ENCODE measurements around the gene CRTC3. TPM values are rescaled to one million over a fixed set of nuclear protein-coding genes. Genes with fewer than 3 reads are reported as not detected.

Gene CRTC3
- total and polyA plus RNA-seq, 2 of the 13 experiments (the other 11 are each of a cell fraction or from before 2014, with no cell fraction given): 8.4 to 11.8 TPM

- TF ChIP-seq, protein P1, sequence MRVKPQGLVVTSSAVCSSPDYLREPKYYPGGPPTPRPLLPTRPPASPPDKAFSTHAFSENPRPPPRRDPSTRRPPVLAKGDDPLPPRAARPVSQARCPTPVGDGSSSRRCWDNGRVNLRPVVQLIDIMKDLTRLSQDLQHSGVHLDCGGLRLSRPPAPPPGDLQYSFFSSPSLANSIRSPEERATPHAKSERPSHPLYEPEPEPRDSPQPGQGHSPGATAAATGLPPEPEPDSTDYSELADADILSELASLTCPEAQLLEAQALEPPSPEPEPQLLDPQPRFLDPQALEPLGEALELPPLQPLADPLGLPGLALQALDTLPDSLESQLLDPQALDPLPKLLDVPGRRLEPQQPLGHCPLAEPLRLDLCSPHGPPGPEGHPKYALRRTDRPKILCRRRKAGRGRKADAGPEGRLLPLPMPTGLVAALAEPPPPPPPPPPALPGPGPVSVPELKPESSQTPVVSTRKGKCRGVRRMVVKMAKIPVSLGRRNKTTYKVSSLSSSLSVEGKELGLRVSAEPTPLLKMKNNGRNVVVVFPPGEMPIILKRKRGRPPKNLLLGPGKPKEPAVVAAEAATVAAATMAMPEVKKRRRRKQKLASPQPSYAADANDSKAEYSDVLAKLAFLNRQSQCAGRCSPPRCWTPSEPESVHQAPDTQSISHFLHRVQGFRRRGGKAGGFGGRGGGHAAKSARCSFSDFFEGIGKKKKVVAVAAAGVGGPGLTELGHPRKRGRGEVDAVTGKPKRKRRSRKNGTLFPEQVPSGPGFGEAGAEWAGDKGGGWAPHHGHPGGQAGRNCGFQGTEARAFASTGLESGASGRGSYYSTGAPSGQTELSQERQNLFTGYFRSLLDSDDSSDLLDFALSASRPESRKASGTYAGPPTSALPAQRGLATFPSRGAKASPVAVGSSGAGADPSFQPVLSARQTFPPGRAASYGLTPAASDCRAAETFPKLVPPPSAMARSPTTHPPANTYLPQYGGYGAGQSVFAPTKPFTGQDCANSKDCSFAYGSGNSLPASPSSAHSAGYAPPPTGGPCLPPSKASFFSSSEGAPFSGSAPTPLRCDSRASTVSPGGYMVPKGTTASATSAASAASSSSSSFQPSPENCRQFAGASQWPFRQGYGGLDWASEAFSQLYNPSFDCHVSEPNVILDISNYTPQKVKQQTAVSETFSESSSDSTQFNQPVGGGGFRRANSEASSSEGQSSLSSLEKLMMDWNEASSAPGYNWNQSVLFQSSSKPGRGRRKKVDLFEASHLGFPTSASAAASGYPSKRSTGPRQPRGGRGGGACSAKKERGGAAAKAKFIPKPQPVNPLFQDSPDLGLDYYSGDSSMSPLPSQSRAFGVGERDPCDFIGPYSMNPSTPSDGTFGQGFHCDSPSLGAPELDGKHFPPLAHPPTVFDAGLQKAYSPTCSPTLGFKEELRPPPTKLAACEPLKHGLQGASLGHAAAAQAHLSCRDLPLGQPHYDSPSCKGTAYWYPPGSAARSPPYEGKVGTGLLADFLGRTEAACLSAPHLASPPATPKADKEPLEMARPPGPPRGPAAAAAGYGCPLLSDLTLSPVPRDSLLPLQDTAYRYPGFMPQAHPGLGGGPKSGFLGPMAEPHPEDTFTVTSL (CRISPR knock-in tag; IDR thresholded peaks at IDR 0.05; ENCODE audit: borderline replicate concordance): no peak
- TF ChIP-seq AFF4 (CRISPR knock-in tag; IDR thresholded peaks at IDR 0.05): no peak
Observed at GRCh38 chr15:90553248-90553745, 23.6 kb downstream of the CRTC3 start (continued).
